AG08395 (cell line): ENCODE data around the gene GIPR.
"Not testable (repeated sequence)": the region's sequence is repeated elsewhere in the genome, so short reads cannot be mapped to it uniquely, and the experiment has no call there.

Experiments used
- DNase-seq: peaks from one replicate; pipeline ENCODE4 v3.0.0; 2012; ENCODE audit warnings: mixed read lengths, low spot score

Gene GIPR

GRCh38 chr19:45645631-45646344 is 22.2 kb upstream of the GIPR start:
- DNase-seq, result peak; percentile 98

- no peak for DNase-seq
Measured at GRCh38 chr19:45646345-45646698, 21.7 kb upstream of the GIPR start.

- no peak for DNase-seq
Measured at GRCh38 chr19:45650722-45651121, 17.3 kb upstream of the GIPR start.

GRCh38 chr19:45653634-45654033 is 14.4 kb upstream of the GIPR start:
- DNase-seq, result no peak

- no peak for DNase-seq
Measured at GRCh38 chr19:45655073-45655472, 12.9 kb upstream of the GIPR start.

- no peak for DNase-seq
Measured at GRCh38 chr19:45657520-45658167, 10.4 kb upstream of the GIPR start.

GRCh38 chr19:45659096-45659729 is 8.8 kb upstream of the GIPR start:
- no peak for DNase-seq

- DNase-seq, result no peak
Measured at GRCh38 chr19:45660636-45661035, 7.4 kb upstream of the GIPR start.

- DNase-seq, result peak; percentile 0
Measured at GRCh38 chr19:45663800-45664199, 4.2 kb upstream of the GIPR start.

GRCh38 chr19:45664575-45664974 is 3.4 kb upstream of the GIPR start:
- peak; percentile 6 for DNase-seq

GRCh38 chr19:45668342-45668871 is 386 bp downstream of the GIPR start:
- no peak for DNase-seq

GRCh38 chr19:45670670-45671453 is 2.8 kb downstream of the GIPR start:
- peak; percentile 77 for DNase-seq

- DNase-seq, result no peak
Measured at GRCh38 chr19:45674946-45675345, 6.9 kb downstream of the GIPR start.

- no peak for DNase-seq
Measured at GRCh38 chr19:45676851-45677263, 8.8 kb downstream of the GIPR start.

GRCh38 chr19:45677351-45678230 is 9.6 kb downstream of the GIPR start:
- peak; percentile 48 for DNase-seq

- peak; percentile 89 for DNase-seq
Measured at GRCh38 chr19:45681391-45682015, 13.5 kb downstream of the GIPR start.

GRCh38 chr19:45682117-45682516 is 14.1 kb downstream of the GIPR start:
- DNase-seq, result no peak

- no peak for DNase-seq
Measured at GRCh38 chr19:45682908-45683307, 14.9 kb downstream of the GIPR start.

GRCh38 chr19:45685045-45685444 is 17.0 kb downstream of the GIPR start:
- not testable (repeated sequence) for DNase-seq

GRCh38 chr19:45687599-45687998 is 19.6 kb downstream of the GIPR start:
- no peak for DNase-seq
